Medulla oblongata (tissue), 1 donor: ENCODE data around the gene MEA1.
"Not testable (repeated sequence)": the region's sequence is repeated elsewhere in the genome, so short reads cannot be mapped to it uniquely, and the experiment has no call there.

Experiments
- DNase-seq: peaks from one replicate; pipeline ENCODE4 v3.0.0-alpha.2; 2015; ENCODE audit errors: extremely low spot score

The MEA1 gene

GRCh38 chr6:43013843-43014433 is at the start of gene MEA1, which contains the start of gene KLHDC3:
Gene MEA1, minus strand, starts transcription at chr6:43013946. Its CDS starts 133 bp downstream, at chr6:43013813.
Gene KLHDC3, plus strand, starts transcription at chr6:43014249. Its CDS starts 2,944 bp downstream, at chr6:43017193.
- DNase-seq = peak; percentile 100

- DNase-seq = no peak
These were observed 49.1 kb upstream of the MEA1 start for GRCh38 chr6:43062818-43063217.

- no peak for DNase-seq
These were observed 48.1 kb upstream of the MEA1 start for GRCh38 chr6:43061861-43062260.

GRCh38 chr6:43060755-43061633 is 47.2 kb upstream of the MEA1 start:
- no peak for DNase-seq

- no peak for DNase-seq
These were observed 46.4 kb upstream of the MEA1 start for GRCh38 chr6:43060034-43060754.

- DNase-seq = peak; percentile 99
These were observed 45.7 kb upstream of the MEA1 start, which contains the start of the genes KLC4 and MRPL2 for GRCh38 chr6:43059168-43060033. Gene KLC4, plus strand, starts transcription at chr6:43059631. Its CDS starts 1,705 bp downstream, at chr6:43061336. Gene MRPL2, minus strand, starts transcription at chr6:43059434. Its CDS starts 53 bp downstream, at chr6:43059381.

- no peak for DNase-seq
These were observed 44.8 kb upstream of the MEA1 start for GRCh38 chr6:43058531-43058930.

GRCh38 chr6:43055966-43056365 is 42.2 kb upstream of the MEA1 start:
- DNase-seq = no peak

GRCh38 chr6:43054206-43054943 is 40.6 kb upstream of the MEA1 start:
- no peak for DNase-seq

- peak; percentile 84 for DNase-seq
These were observed 39.9 kb upstream of the MEA1 start, which contains the start of gene CUL7 for GRCh38 chr6:43053545-43054205. Gene CUL7, minus strand, starts transcription at chr6:43053851. Its CDS starts 1,063 bp downstream, at chr6:43052788.

- DNase-seq = no peak
These were observed 39.2 kb upstream of the MEA1 start for GRCh38 chr6:43052842-43053544.

- no peak for DNase-seq
These were observed 38.6 kb upstream of the MEA1 start for GRCh38 chr6:43052225-43052841.

GRCh38 chr6:43050981-43051380 is 37.2 kb upstream of the MEA1 start:
- no peak for DNase-seq

GRCh38 chr6:43047998-43048397 is 34.3 kb upstream of the MEA1 start:
- DNase-seq = no peak

GRCh38 chr6:43045371-43045930 is 31.7 kb upstream of the MEA1 start:
- no peak for DNase-seq

- no peak for DNase-seq
These were observed 29.6 kb upstream of the MEA1 start for GRCh38 chr6:43043310-43043709.

- not testable (repeated sequence) for DNase-seq
These were observed 27.7 kb upstream of the MEA1 start for GRCh38 chr6:43041475-43041874.

- DNase-seq = no peak
These were observed 27.0 kb upstream of the MEA1 start for GRCh38 chr6:43040542-43041257.
